ENCODE measurements around the gene CRABP2. TPM values are rescaled to one million over a fixed set of nuclear protein-coding genes. Genes with fewer than 3 reads are reported as not detected.

Gene CRABP2
- total RNA-seq, 1 donor from 2014 or later: 29.5 TPM

DNA sequence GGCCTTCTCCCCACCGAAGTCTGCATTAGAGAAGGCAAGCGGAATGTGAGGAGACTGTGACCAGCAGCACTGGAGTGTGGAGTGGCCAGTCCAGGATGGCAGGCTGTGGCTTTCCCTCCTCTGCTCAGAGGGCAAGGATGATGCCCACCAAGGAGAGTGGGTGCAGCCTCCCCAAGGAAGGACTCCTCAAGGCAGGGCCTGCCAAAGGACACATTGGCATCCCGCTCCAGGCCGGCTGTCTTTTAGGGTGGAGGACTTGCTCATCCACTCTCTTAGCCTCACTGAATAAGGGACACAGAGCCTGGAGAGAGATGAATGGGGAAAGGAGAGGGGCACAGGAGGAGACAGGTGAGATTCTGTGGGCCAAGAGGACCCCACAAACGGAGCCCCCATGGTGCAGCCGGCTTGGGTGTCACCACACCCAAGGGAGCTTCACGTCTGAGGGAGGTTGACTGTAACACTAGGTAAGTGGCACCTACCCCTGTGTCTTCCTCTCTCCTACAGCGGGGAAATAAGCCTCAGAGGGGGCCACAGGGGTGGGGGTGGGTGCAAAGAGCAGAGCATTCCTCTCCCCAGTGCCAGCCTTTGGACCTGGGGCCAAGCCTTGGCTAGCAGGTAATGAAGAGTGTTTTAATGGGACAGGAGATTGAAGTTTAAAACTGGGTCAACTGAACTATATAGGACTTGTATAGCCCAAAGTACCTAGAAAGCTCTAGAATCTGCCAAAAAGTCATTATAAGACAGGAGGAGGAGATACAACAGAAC is 24.0 kb downstream of the CRABP2 start:
- TF ChIP-seq CTCF (IDR thresholded peaks at IDR 0.05; ENCODE audit: insufficient read depth, low read length, poor library complexity, severe bottlenecking): no peak
- no peaks in the 10 kb centered on the region for H3K36me3 ChIP-seq (ENCODE audit: control insufficient read depth, insufficient read depth, low read length)
- no peak overlapping the region for H3K4me3 ChIP-seq (ENCODE audit: low read depth, low read length)
- H3K27me3 ChIP-seq (ENCODE audit: control insufficient read depth, insufficient read depth, low read length): peaks cover 6% of the 10 kb centered on the region
- DNase-seq (ENCODE audit: low read depth): no peak

- no peak for TF ChIP-seq CTCF (IDR thresholded peaks at IDR 0.05; ENCODE audit: insufficient read depth, low read length, poor library complexity, severe bottlenecking)
- H3K27me3 ChIP-seq (ENCODE audit: control insufficient read depth, insufficient read depth, low read length): peaks cover 6% of the 10 kb centered on the region
- no peak for DNase-seq (ENCODE audit: low read depth)
- no peak overlapping the region for H3K4me3 ChIP-seq (ENCODE audit: low read depth, low read length)
- H3K36me3 ChIP-seq (ENCODE audit: control insufficient read depth, insufficient read depth, low read length): no peaks in the 10 kb centered on the region
Measured at GRCh38 chr1:156680056-156680455, 25.3 kb downstream of the CRABP2 start.

DNA sequence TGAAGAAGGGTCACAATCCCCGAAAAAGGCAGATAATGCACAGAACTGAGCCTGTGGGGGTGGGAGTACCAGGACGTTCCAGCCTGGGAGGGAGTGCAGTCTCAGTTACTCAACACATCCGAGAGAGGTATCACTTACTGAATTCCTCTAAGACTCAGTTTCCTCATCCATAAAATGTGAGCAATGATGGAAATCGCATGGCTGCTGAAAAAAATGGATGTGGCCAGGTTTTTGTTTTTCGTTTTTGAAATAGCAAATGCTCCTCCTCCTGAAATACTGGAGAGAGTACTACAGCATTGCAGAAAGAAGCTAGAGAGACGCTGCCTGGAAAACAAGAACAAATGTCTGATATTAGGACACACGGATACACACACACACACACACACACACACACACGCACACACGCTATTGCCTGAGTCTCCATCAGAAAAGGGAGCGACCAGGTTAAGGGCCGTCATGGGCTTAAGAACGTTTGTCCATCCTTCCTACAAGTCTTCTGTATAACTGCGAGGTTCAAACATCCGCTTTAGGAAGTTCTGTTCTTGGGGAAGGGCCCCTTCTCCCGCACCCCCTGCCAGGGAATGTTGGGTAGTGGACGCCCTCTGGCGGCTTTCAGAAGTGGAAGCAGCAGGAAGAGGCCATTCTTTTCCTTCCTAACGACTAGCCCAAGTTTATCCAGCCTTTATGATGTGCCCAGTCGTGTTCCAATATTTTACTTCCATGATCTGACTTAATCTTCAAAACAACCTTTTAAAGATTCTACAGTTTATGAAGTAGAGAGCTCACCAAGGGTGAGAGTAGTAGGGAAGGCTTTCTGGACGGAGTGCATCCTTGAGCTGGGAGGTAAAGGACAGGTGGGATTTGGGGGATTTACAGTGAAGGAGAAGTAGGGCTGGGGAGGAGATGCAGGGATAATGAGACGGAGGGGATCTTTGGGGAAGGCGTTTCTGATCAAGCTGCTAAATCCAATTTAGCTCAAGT is 27.5 kb downstream of the CRABP2 start:
- no peak for DNase-seq (ENCODE audit: low read depth)
- H3K4me3 ChIP-seq (ENCODE audit: low read depth, low read length): peak overlapping the region; percentile 45

GRCh38 chr1:156676820-156677615 is 28.4 kb downstream of the CRABP2 start, which contains the start of gene NES:
Gene NES, minus strand, starts transcription at chr1:156677407. Its CDS starts 143 bp downstream, at chr1:156677264.
- peaks cover 6% of the 10 kb centered on the region for H3K27me3 ChIP-seq (ENCODE audit: control insufficient read depth, insufficient read depth, low read length)
- no peak for DNase-seq (ENCODE audit: low read depth)
- peak within 1 kb of the TSS; percentile 45 for H3K4me3 ChIP-seq (ENCODE audit: low read depth, low read length)
- no peak for TF ChIP-seq CTCF (IDR thresholded peaks at IDR 0.05; ENCODE audit: insufficient read depth, low read length, poor library complexity, severe bottlenecking)
- peaks cover 2% of the 10 kb centered on the region for H3K36me3 ChIP-seq (ENCODE audit: control insufficient read depth, insufficient read depth, low read length)

More for the DNA sequence above, 27.5 kb downstream of the CRABP2 start:
- H3K27me3 ChIP-seq (ENCODE audit: control insufficient read depth, insufficient read depth, low read length): peaks cover 6% of the 10 kb centered on the region
- TF ChIP-seq CTCF (IDR thresholded peaks at IDR 0.05; ENCODE audit: insufficient read depth, low read length, poor library complexity, severe bottlenecking): peak; percentile 94
- peaks cover 2% of the 10 kb centered on the region for H3K36me3 ChIP-seq (ENCODE audit: control insufficient read depth, insufficient read depth, low read length)

DNA sequence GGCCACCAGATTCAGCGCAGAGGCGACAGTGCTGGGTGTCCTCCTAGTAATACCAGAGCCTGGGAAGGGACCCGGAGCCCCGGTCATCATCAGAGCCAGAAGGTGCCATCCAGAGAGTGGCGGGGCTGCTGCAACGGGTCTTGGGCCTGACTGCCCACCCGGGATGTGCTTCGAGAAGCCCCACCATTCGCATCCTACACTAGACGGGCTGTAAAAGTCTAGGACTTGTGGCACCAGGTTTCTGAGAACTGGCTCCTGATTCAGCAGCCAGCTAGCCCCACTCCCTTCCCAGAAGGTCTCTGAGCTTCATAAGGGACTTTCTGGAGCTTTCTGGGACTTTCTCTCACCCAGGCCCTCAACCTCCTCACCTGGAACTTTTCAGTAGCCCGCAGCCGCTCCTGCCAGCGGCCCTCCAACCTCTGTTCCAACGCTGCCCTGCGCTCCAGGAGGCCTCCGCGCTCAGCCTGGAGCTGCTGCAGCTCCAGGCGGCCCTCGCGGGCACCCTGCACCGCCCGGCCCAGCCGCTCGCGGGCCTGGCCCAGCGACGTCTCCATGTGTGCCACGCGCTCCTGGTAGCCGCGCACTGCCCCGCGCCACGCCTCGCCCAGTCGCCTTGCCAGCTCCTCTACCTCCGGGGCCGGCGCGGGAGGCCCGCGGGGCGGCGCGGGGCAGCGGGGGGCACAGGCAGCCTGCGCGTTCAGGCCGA is 29.1 kb downstream of the CRABP2 start:
- Histone ChIP-seq H3K36me3 (ENCODE audit: control insufficient read depth, insufficient read depth, low read length) (peaks cover 2% of the 10 kb centered on the region), H3K27me3 (ENCODE audit: control insufficient read depth, insufficient read depth, low read length) (peaks cover 6% of the 10 kb centered on the region), H3K4me3 (ENCODE audit: low read depth, low read length) (peak overlapping the region; percentile 45)
- TF ChIP-seq CTCF (IDR thresholded peaks at IDR 0.05; ENCODE audit: insufficient read depth, low read length, poor library complexity, severe bottlenecking): no peak
- DNase-seq (ENCODE audit: low read depth): no peak
